Measurements from ENCODE around the gene LSM14B. TPM values are rescaled to one million over a fixed set of nuclear protein-coding genes. Genes with fewer than 3 reads are reported as not detected.

Gene LSM14B
- total RNA-seq, 1 experiment from 2014 or later = 82.4 TPM

DNA sequence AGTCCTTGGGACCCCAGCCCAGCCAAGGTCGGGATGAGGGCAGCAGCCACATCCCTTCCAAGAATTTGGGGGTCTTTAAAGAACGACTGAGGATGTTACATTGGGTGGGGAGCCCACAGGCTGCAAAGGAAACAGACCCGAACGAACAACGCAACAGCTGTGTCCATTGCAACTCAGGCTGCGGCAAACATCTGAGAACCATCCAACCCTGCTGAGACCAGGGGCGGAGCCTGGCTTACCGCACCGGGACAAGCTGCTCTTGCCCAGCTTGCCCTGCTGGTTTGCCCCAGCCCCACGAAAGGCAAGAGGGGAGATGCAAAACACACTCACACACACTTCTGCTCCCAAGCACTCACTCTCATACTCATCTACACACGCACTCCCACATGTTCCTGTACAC is 35.0 kb upstream of the LSM14B start:
- Mint-ChIP-seq H3K27ac (no peak overlapping the region), H3K4me1 (no peaks in the 10 kb centered on the region), H3K9me3 (no peaks in the 10 kb centered on the region), H3K27me3 (ENCODE audit: low read depth) (peaks cover 13% of the 10 kb centered on the region), H3K36me3 (ENCODE audit: insufficient read depth in 1 of 3, low read depth in 3 of 3) (no peaks in the 10 kb centered on the region), H3K4me3 (no peak overlapping the region)
- H2AFZ ChIP-seq (ENCODE audit: low read length) = no peak overlapping the region
- H4K91ac ChIP-seq (ENCODE audit: insufficient read length, low read depth, low read length) = no peak overlapping the region
- H2AK5ac ChIP-seq (ENCODE audit: insufficient read length, low read length) = no peak overlapping the region
- no peaks in the 10 kb centered on the region for H3K27me3 ChIP-seq (ENCODE audit: insufficient read depth, low read length)
- no peak overlapping the region for H2BK12ac ChIP-seq (ENCODE audit: insufficient read length, low read depth, low read length)
- H4K5ac ChIP-seq (ENCODE audit: insufficient read length, low read depth, low read length) = peak overlapping the region; percentile 48
- H3K4ac ChIP-seq (ENCODE audit: low read depth, low read length) = no peak overlapping the region
- H4K8ac ChIP-seq (replicated peaks; ENCODE audit: insufficient read length, low read depth, low read length) = peak overlapping the region; percentile 78
- no peak overlapping the region for H3K23ac ChIP-seq (ENCODE audit: insufficient read length, low read depth, low read length)
- H3K79me1 ChIP-seq (ENCODE audit: insufficient read depth, low read depth, low read length, poor library complexity, severe bottlenecking) = no peaks in the 10 kb centered on the region
- no peak overlapping the region for H2BK5ac ChIP-seq (ENCODE audit: insufficient read length, low read length)
- no peak overlapping the region for H2BK15ac ChIP-seq (ENCODE audit: low read depth, low read length)
- no peaks in the 10 kb centered on the region for H4K20me1 ChIP-seq (ENCODE audit: control insufficient read depth, insufficient read depth, insufficient read length)
- H3K18ac ChIP-seq (ENCODE audit: insufficient read length, low read depth, low read length) = no peak overlapping the region
- H3K79me2 ChIP-seq (ENCODE audit: insufficient read depth, low read length) = no peaks in the 10 kb centered on the region
- no CpG with 5 or more reads among the region's 11 CpGs for WGBS (ENCODE audit: extremely low coverage, insufficient read length, low lambda C conversion rate)
- peak overlapping the region; percentile 26; the same call in 1 of the 2 replicates for H3K14ac ChIP-seq (ENCODE audit: insufficient read depth, low read length)
- no peak overlapping the region for H2BK120ac ChIP-seq (ENCODE audit: low read depth, low read length, poor library complexity, severe bottlenecking)
- no peaks in the 10 kb centered on the region for H3K9me3 ChIP-seq (ENCODE audit: control insufficient read depth, low read depth, low read length)
- no peaks in the 10 kb centered on the region for H3K4me1 ChIP-seq (ENCODE audit: insufficient read depth, low read length)
- TF ChIP-seq, protein P1, sequence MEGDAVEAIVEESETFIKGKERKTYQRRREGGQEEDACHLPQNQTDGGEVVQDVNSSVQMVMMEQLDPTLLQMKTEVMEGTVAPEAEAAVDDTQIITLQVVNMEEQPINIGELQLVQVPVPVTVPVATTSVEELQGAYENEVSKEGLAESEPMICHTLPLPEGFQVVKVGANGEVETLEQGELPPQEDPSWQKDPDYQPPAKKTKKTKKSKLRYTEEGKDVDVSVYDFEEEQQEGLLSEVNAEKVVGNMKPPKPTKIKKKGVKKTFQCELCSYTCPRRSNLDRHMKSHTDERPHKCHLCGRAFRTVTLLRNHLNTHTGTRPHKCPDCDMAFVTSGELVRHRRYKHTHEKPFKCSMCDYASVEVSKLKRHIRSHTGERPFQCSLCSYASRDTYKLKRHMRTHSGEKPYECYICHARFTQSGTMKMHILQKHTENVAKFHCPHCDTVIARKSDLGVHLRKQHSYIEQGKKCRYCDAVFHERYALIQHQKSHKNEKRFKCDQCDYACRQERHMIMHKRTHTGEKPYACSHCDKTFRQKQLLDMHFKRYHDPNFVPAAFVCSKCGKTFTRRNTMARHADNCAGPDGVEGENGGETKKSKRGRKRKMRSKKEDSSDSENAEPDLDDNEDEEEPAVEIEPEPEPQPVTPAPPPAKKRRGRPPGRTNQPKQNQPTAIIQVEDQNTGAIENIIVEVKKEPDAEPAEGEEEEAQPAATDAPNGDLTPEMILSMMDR (conservative IDR thresholded peaks at IDR 0.05) = no peak
- H3K27ac ChIP-seq (ENCODE audit: insufficient read length, low read depth, low read length) = no peak overlapping the region
- no peak overlapping the region for H3K56ac ChIP-seq (ENCODE audit: insufficient read length, low read depth, low read length)
- DNase-seq = no peak
- H3K9ac ChIP-seq (ENCODE audit: extremely low read depth, insufficient read length, low read length) = no peak overlapping the region
- no peak overlapping the region for H2BK20ac ChIP-seq (ENCODE audit: low read depth, low read length, poor library complexity, severe bottlenecking)
- H3K4me2 ChIP-seq (ENCODE audit: insufficient read depth, insufficient read length, low read length) = no peak overlapping the region
- no peak overlapping the region for H3T11ph ChIP-seq (ENCODE audit: low read length)
- H3K23me2 ChIP-seq (ENCODE audit: insufficient read length, low read depth, low read length, poor library complexity, severe bottlenecking) = no peaks in the 10 kb centered on the region

Data from H9 (cell line).